ENCODE data around the gene OSBPL6.
"Not testable (repeated sequence)": the region's sequence is repeated elsewhere in the genome, so short reads cannot be mapped to it uniquely, and the experiment has no call there.

Gene OSBPL6

GRCh38 chr2:178193823-178194599 is at the start of gene OSBPL6:
Gene OSBPL6, plus strand, starts transcription at chr2:178194512. Its CDS starts 111,673 bp downstream, at chr2:178306185.
- peak; percentile 29 for DNase-seq

DNA sequence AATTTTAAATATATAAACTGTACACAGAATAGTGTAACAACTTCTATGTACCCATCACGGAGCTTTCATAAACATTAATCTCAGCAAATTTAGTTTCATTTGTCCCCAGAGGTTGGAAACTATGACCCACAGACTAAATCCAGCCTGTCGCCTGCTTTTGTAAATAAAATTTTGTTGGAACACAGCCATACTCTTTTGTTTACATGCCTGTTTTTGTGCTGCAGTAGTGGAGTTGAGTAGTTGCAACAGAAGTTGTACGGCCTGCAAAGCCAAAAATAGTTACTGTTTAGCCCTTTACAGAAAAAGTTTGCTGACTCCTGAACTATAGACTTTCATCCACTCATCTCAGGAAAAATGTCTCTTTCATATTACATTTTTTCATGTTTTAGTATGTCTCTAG is 42.3 kb upstream of the OSBPL6 start:
- no peak for DNase-seq

DNA sequence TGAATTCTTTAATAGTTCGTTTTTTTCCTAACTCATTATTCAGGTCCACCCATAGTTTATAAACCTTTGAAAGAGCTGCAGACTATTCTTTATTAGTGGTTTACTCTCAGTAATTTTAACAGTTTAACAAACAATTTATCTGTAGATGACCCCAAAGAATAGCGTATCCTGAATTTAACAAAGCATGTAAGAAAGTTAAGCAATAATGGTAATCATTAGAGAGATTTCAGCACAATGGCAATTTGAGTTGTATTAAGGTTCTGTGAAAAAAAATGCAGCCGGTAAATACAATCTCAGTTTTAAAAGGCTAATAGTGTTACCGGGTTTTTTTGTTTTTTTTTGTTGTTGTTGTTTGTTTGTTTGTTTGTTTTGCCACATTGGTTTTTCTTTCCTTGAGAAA is 41.8 kb upstream of the OSBPL6 start:
- no peak for DNase-seq

DNA sequence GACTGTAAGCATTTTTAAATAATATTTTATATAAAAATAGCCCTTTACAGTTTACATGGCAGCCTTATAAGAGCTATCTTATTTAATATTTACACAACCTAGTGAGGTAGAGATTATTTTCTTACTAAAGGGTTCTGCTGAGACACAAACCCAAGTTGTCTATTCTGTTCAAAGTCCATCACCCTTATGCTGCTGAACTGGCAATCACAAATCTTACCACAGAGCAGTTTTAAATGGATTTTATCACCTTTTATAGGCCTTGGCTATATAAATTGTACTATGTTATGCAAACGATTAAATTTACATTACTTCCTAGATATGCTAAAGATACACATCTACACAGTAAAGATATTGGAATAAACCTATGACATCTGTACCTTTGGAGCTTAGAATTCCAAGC is 41.3 kb upstream of the OSBPL6 start:
- DNase-seq = no peak

- not testable (repeated sequence) for DNase-seq
Observed at GRCh38 chr2:178153878-178154277, 40.4 kb upstream of the OSBPL6 start.

GRCh38 chr2:178155524-178155923 is 38.8 kb upstream of the OSBPL6 start:
- no peak for DNase-seq

- no peak for DNase-seq
Observed at GRCh38 chr2:178157574-178157973, 36.7 kb upstream of the OSBPL6 start.

DNA sequence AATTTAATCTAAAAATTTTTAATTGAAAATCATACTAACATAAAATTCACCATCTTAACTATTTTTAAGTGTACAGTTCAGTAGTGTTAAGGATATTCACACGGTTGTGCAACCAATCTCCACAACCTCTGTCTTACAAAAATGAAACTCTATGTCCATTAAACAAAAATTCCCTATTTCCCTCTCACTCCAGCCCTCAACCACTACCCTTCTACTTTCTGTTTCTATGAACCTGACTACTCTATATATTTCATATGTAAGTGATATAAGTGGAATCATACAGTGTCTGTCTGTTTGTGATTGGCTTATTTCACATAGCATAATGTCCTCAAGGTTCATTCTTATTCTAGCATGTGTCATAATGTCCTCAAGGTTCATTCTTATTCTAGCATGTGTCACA is 34.3 kb upstream of the OSBPL6 start:
- DNase-seq = no peak

- DNase-seq = no peak
Observed at GRCh38 chr2:178160601-178161000, 33.7 kb upstream of the OSBPL6 start.

DNA sequence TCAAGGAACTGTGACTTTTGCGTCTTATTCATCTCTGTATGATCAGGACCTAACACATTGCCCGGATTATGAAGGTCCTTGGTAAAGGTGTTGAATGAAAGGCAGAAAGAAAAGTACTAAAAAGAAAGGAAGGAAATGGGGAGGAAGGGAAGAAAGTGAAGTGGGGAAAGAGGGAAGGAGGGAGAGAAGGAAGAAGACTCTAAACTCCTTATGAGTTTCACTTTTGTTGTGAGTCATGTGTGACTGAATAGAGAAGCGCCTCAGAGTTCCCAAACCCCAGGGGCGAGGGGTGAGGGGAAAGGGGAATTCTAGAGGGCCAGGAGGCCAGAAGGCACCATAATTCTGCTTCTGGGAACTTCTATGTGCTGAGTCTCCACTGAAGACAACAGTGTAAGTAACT is 30.9 kb upstream of the OSBPL6 start:
- no peak for DNase-seq

GRCh38 chr2:178163911-178164310 is 30.4 kb upstream of the OSBPL6 start:
- no peak for DNase-seq

- DNase-seq = no peak
Observed at GRCh38 chr2:178173657-178174056, 20.7 kb upstream of the OSBPL6 start.

DNA sequence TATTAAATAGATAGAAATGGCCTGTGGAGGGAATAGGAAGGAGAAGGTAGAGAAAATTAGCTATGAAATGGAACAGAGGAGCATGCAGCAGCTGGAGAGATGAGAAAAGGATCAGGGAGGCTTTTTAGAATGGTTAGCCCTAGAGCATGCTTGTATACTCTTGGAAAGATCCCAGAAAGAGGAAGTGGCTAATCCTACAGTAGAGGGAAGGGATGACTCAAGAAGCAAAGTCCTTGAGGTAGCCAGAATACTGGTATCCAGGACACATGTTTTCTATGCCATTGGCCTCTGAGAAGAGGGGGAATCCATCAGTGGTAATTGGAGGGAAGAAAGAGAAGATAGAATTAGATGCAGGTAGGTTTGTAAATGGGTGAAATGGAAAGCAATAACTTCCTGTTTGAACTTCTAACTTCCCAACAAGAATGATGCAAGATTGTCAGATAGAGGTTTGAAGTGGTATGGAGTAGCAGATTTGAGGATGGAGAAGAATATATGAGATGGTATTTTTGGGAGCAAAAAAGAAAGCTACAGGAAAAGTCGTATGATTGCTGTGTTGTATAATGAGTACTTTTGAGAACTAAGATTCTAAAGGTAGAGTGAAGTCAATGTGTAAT is 17.1 kb upstream of the OSBPL6 start:
- no peak for DNase-seq

- DNase-seq = not testable (repeated sequence)
Observed at GRCh38 chr2:178180648-178181047, 13.7 kb upstream of the OSBPL6 start.

DNA sequence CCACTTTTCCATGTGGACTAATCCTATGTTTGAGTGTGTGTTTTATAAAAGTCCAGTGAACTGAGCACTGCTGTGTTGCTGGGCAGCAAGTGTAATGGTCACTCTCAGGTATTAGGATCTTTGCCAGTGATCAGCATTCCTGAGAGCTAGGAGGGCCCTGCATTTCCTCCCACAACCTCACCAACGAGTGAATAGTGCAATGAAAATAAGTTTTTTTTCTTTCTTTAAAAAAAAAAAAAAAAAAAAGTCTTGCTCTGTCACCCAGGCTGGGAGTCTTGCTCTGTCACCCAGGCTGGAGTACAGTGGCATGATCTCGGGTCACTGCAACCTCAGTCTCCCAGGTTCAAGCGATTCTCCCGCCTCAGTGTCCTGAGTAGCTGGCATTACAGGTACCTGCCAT is 6.5 kb upstream of the OSBPL6 start:
- DNase-seq = no peak

DNA sequence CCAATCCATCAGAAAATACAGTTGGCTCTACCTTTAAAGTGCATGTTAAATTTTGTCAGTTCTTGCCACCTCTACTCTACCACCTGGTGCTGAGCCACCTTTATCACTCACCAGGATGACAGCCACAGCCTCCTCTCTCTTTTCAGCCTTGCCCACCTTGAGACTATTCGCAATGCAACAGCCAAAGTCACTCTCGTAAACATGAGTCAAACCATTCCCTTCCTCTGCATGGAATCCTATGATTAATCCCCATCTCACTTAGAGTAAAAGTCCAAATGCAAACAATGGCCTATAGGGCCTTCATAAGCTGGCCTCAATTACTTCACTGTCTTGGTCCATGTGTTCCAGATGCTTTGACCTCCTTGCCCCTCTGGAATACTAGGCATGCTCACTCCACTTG is 5.8 kb upstream of the OSBPL6 start:
- DNase-seq = no peak

GRCh38 chr2:178191004-178191508 is 3.3 kb upstream of the OSBPL6 start:
- DNase-seq = no peak

DNA sequence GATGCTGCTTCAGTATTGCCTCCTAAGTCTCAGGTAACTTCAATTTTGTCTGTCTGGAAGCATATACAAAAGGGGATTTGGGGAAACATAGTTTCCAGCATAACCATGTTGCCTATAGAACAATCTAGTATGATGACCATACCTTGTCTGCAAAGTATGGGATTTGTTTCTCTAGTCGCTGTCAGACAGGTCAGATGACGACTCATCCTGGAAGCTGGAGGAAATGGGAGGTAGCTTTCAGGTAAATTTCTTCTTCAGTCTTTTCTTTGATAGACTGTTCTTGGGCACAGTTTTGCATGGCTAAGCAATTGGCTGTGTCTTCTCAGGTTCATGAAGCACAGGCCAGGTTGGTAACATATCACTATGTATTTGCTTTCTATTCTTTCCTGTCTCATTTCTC is 2.8 kb upstream of the OSBPL6 start:
- DNase-seq = no peak

DNA sequence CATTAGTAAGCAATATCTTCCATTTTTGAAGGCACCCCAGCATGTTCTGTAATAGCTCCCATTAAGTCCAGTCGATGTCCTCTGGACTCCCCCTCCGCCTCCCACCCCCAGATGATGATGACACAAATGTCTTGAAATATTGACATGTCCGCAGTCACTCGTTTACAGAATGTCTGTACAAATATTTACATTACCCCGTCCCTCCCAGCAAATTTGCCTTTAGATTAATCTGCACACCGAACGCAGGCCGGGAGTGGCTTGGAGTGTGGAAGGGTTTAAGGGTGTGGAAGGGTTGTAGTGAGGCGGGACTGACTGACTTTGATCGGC is 853 bp upstream of the OSBPL6 start:
- no peak for DNase-seq

GRCh38 chr2:178194600-178195389 is 483 bp downstream of the OSBPL6 start:
- DNase-seq = no peak

GRCh38 chr2:178195390-178196166 is 1.3 kb downstream of the OSBPL6 start:
- DNase-seq = no peak

GRCh38 chr2:178197791-178198190 is 3.5 kb downstream of the OSBPL6 start:
- DNase-seq = no peak

DNA sequence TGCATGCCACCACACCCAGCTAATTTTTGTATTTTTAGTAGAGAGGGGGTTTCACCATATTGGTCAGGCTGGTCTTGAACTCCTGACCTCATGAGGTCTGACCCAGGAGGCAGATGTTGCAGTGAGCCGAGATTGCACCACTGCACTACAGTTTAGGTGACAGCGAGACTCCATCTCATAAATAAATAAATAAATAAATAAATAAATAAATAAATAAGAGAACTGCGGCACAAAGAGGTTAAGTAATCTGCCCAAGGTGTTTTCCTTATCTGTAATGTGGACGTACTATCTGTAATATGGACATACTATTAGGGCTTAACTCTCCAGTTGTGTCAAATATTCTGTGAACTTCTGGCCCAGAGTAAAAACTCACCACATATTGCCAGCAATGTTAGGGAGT is 4.1 kb downstream of the OSBPL6 start:
- DNase-seq = not testable (repeated sequence)

Measured in activated effector memory CD4-positive, alpha-beta T cell treated with Interleukin-2 at 50 U/mL for 16 hours (primary cell).